Stomach (tissue), 4 donors: Measurements from ENCODE around the gene GLI1.

ENCODE experiments used
- CTCF ChIP-seq, 7 experiments: fragments of 450-650 bp in 4 of 7; fragments of 200-600 bp in 3 of 7; sonication (generic) in 3 of 7; IDR thresholded peaks; one replicate each; pipeline ENCODE4 v1.5.1; 2016 to 2019; ENCODE audit warnings: antibody characterized with exemption in 7 of 7, control low read depth in 2 of 7, mild to moderate bottlenecking in 1 of 7
- EP300 ChIP-seq: sonication (generic); formaldehyde crosslinking; IDR thresholded peaks from one replicate; pipeline ENCODE4 v1.6.1; 2017; ENCODE audit warnings: antibody characterized with exemption
- POLR2A ChIP-seq, 4 donors: fragments of 450-650 bp; IDR thresholded peaks; one replicate each; pipeline ENCODE4 v1.6.1; 2016; ENCODE audit warnings: antibody characterized with exemption in 4 of 4, control low read depth in 2 of 4, mild to moderate bottlenecking in 1 of 4, moderate library complexity in 1 of 4
- POLR2AphosphoS5 ChIP-seq, 3 donors: sonication (generic); formaldehyde crosslinking; IDR thresholded peaks; one replicate each; pipeline ENCODE4 v1.6.1; 2016; ENCODE audit warnings: antibody characterized with exemption in 3 of 3

- peak in 1 of 7 experiments; percentile 8 for TF ChIP-seq CTCF (IDR thresholded peaks at IDR 0.05)
- TF ChIP-seq EP300, result no peak
- TF ChIP-seq POLR2A (IDR thresholded peaks at IDR 0.05), result no peak
- no peak for TF ChIP-seq POLR2AphosphoS5 (IDR thresholded peaks at IDR 0.05)
These were observed 16.8 kb downstream of the GLI1 start for GRCh38 chr12:57476162-57476992.
